ENCODE data around the gene ARFIP1.
"Not testable (repeated sequence)": the region's sequence is repeated elsewhere in the genome, so short reads cannot be mapped to it uniquely, and the experiment has no call there.

The ARFIP1 gene

DNA sequence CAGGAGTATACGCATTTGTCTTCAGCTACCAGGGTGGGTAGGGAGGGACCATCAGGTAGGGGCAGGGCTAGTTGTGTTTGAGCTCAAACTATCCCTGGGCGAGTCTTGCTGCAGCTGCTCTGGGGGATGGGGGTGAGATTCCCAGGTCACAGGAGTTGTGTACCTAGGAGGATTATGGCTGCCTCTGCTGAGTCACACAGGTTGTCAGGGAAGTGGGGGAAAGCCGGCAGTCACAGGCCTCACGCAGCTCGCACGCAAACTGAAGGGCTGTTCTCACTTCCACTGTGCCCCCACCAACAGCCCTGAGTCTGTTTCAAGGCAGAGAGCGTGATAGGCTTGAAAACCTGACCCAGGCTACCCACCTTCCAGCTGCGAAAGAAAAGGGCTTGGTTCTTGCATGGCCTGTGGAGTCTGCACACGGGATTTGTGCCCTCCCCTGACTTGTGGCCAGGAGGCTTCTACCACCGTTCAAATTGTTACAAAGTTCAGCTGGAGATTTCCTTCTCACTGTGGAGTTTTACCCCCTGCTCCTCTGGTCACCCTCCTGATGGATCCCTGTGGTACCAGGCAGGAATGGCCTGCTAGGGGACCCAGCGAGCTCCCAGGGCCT lies 63.8 kb downstream of the ARFIP1 start:
- no peak for DNase-seq (ENCODE audit: low spot score)

DNA sequence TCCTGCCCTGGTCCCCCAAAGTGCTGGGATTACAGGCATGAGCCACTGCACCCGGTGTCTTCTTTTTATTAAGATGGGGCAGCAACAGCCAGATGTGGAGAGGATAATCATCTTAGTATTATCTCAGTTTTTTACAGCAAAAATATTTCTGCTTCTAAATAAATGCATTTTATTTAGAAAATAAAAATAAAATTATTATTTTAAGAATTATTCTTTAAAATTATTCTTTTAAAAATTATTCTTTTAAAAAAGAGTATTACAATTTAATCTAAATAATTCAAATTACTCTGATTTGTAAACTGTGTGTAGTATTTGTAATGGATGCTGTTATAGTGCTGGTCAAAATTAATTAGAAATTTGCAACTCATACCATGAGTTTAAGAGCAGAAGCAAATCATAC lies 67.6 kb downstream of the ARFIP1 start:
- DNase-seq (ENCODE audit: low spot score): no peak

DNA sequence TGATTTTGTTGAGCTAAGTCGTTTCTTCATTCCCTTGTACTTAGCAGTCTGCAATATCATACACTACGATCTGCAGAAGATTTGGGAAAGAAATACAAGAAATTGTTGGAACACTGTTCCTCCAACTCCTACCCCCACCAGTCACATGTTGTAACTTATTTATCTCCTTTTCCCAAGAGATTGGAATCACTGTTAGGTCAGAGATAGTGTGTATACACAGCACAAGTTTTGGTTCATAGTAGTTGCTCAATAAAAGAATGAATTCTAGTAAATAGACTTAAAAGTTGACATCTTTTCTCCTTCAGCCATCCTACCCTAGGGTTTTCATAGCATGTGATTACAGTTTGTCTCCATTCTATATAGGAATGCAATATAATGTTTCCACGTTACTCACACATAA lies 68.8 kb downstream of the ARFIP1 start:
- no peak for DNase-seq (ENCODE audit: low spot score)

DNA sequence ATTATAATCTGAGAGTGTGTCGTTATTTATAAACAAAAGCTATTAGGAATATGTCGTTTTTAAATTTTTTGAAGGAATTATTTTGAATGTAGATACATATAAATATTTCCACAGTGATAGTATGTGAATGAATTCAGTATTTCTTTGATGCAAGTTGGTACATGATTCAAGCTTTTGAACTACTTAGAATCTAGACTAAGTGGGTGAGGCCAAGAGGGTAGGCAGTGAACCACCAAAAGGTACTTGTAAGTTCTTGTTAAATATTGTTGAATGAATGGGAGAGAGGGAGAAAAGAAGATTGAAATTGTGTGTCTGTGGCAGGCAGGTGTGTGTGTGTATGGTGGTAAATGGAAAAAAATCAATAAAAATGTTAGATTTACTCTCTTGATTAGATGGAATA lies 69.6 kb downstream of the ARFIP1 start:
- DNase-seq (ENCODE audit: low spot score): no peak

DNA sequence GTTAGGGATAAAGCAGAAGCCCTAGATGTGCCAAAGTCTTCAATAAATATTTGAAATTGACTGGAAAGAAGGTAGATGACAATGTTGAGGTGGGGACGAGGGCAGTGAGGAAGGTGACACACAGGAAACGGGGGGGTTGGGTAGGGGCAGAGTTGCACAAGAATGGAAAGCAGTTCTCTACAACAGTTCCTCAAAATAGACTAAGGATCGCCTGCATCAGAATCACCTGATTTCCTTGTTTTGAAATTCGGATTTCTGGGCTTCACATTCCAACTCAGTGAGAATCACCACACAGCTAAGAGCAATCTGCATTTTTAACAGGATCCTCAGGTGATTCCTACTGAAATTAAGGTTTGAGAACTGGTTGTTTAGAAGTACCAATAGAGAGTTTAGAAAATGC lies 70.6 kb downstream of the ARFIP1 start:
- no peak for DNase-seq (ENCODE audit: low spot score)

DNA sequence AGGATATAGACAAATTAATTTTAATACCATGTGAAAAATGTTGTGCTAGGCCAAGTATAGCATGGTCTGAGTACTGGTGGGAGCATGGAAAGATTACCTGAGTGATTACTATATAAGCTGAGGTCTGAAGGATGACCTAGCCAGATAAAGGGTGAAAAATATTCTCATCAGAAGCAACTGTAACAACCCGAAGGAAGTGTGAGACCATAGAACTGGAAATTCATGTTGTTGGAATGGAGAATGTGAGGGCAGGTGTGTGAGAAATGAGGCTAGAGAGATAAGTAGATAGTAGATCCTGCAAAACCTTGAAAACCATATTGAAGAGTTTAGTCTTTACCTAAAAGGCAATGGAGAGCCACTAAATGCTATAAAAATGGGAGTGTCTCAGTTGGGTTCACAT lies 71.5 kb downstream of the ARFIP1 start:
- DNase-seq (ENCODE audit: low spot score): no peak

DNA sequence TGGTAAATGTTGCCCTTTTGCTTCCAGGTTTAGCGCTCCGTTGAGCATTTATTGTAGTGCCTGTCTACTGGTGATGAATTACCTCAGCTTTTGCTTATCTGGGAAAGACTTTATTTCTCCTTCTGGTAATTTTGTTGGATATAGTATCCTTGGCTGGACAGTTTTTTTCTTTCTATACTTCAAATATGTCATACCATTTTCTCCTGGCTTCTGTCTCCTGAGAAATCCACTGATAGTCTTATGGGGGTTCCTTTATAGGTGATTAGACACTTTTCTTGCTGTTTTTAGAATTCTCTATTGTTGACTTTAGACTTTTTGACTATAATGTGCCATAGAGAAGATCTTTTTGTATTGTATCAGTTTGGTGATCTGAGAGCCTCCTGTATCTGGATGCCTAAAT lies 73.5 kb downstream of the ARFIP1 start:
- DNase-seq (ENCODE audit: low spot score): no peak

DNA sequence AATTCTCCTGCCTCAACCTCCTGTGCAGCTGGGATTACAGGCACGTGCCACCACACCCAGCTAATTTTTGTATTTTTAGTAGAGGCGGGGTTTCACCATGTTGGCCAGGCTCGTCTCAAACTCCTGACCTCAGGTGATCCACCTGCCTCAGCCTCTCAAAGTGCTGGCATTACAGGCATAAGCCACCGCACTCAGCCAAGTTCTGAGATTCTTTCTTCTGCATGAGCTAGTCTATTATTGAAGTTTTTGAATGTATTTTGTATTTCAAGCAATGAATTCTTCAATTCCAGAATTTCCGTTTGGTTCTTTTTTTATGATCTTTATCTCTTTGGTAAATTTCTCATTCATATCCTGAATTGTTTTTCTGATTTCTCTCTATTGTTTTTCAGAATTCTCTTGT lies 74.3 kb downstream of the ARFIP1 start:
- not testable (repeated sequence) for DNase-seq (ENCODE audit: low spot score)

DNA sequence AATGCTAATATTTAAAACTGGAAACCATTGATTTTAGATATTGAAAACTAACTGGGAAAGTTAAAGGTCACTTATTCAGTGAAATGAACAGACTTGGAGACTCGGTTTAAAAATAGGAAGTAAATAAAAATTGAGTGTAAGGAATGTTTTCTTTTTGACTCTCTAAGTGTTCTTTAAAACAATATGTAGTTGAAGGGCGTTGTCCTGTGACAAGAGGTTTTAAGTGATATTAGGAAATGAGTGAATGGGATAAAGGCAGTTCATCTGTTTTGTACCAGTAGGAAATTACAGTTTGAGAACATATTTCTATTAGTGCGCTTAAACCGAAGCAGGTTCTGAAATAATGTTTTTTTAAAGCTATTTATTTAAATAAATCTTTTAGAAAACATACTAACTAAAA lies 77.2 kb downstream of the ARFIP1 start:
- no peak for DNase-seq (ENCODE audit: low spot score)

DNA sequence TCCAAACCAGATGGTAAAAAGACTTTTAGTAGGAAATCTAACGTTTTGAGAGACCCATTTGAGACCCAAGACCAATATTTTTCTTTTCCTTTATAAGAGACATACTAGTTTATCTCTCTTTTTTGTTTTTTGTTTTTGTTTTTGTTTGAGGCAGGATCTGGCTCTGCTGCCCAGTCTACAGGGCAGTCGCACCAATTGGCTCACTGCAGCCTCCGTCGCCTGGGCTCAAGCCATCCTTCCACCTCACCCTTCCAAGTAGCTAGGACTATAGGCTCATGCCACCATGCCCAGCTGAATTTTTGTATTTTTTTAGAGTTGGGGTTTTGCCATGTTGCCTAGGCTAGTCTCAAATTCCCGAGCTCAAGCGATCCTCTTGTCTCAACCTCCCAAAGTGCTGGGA lies 79.2 kb downstream of the ARFIP1 start:
- DNase-seq (ENCODE audit: low spot score): no peak

DNA sequence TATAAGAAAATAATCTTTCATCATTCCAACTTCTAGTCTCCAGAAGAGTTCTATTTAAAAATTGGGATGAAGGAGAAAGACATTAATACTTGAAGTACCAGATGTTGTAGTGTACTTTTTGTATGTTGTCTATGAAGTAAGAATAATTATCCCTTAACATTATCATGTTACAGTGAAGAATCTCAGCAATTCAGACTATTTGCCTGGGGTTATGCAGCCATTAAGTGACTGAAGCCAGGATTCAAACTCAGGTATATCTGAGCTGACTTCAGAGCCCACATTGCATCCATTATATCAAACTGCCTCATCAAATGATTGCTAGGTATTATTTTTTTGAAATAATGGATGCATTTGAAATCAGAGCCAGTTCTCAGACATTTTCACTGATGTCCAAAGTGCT lies 80.3 kb downstream of the ARFIP1 start:
- no peak for DNase-seq (ENCODE audit: low spot score)

DNA sequence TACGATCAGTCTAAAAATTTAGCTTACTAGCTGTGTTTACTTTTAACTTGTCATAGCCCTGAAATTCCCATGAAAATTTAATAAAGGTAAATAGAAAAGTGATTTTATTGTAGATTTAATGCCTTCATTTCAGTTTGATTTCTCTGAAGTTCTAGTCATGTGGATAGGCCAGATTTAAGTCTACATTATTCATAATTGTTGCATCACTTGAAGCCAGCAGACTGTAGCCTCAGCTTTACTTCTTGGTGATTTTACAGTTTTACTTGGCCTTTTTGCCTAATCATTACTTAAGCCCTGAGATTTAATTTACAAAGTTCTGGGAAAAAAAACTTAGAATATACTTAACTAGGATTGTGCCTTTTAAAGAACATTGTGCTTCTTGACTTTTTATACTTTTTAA lies 82.9 kb downstream of the ARFIP1 start:
- no peak for DNase-seq (ENCODE audit: low spot score)

DNA sequence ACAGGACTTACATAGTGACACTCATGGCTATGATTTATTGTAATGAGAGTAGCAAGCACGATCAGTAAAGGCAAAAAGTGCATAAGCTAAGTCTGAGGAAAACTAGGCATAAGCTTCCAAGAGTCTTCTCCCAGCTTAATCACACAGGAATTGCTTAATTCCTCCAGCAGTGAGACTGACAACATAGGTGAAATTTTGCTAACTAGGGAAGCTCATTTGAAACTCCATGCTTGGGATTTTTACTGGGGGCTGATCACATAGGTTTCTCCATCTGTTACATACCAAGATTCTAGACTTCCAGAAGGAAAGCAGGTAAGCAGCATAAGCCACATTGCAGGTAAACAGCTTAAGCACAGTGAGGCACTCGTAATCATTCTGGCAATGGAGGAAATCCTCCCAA lies 84.6 kb downstream of the ARFIP1 start:
- DNase-seq (ENCODE audit: low spot score): no peak

DNA sequence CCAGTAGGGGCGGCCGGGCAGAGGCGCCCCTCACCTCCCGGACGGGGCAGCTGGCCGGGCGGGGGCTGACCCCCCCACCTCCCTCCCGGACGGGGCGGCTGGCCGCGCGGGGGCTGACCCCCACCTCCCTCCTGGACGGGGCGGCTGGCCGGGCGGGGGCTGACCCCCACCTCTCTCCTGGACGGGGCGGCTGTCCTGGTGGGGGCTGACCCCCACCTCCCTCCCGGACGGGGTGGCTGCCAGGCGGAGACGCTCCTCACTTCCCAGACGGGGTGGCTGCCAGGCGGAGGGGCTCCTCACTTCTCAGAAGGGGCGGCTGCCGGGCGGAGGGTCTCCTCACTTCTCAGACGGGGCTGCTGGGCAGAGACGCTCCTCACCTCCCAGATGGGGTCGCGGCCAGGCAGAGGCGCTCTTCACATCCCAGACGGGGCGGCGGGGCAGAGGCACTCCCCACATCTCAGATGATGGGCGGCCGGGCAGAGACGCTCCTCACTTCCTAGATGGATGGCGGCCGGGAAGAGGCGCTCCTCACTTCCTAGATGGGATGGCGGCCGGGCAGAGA lies 86.8 kb downstream of the ARFIP1 start:
- not testable (repeated sequence) for DNase-seq (ENCODE audit: low spot score)

DNA sequence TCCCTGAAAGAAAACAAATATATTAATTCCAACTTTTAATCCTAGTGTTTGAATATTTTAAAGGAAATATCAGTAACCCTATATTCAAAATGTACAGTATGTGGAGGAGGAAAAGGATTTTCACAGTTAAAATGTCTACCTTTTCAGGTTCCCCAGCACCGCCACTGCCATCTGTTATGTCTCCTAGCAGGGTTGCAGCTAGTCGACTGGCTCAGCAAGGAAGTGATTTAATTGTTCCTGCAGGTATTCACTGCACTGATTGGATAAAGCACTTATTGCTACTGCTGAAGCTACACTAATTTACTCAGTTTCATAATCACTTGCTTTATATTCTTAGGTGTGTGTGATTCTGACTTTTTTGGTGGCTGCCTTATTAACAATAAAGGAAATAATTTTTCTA lies 90.9 kb downstream of the ARFIP1 start:
- no peak for DNase-seq (ENCODE audit: low spot score)

DNA sequence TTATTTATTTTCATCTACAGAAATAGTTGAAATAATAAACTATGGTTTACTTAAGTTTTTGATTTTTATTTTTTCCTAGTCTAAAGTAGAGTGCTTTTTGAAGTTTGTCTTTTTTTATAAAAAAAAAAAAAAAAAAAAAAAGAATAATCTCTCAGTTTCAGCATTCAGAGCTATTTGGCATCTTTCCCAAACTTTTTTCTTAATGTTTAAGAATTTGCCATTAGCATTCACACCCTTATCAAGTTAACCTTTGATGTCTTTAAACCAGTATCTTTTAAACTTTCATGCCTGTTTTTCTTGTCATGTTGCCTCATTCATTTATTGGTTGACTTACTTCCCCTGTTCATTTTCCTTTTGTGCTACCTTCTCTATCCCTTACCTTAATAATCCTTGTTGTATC lies 95.5 kb downstream of the ARFIP1 start:
- no peak for DNase-seq (ENCODE audit: low spot score)

DNA sequence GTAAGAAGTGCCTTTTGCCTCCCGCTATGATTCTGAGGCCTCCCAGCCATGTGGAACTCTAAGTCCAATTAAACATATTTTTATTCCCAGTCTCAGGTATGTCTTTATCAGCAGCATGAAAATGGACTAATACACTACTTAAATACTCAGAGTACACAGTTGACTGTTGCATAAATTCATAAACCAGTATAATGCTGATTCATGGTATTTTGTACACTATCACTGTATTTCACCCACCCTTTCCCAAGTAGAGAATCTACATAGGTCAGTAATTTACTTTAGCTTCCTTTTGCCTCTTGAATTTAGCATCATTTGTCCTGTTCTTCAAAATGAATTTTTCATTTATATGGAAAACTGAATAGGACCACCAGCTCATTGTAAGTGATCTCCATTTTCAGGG lies 98.1 kb downstream of the ARFIP1 start:
- no peak for DNase-seq (ENCODE audit: low spot score)

DNA sequence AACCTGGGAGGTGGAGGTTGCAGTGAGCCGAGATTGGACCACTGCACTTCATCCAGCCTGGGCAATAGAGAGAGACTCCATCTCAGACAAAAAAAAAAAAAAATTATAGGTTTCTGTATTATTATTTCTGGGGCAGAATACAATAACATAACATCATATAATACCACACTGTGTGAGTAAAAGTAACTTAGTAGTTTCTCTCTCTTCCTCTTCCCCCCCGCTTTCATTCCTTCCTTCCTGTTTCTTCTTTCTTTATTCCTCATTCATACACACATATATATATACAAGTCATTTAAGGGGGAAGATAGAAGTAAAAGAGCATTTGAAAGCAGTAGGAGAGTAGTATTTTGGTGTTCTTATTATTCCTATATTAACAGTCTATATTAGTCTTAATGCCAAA lies 100.5 kb downstream of the ARFIP1 start:
- DNase-seq (ENCODE audit: low spot score): no peak

DNA sequence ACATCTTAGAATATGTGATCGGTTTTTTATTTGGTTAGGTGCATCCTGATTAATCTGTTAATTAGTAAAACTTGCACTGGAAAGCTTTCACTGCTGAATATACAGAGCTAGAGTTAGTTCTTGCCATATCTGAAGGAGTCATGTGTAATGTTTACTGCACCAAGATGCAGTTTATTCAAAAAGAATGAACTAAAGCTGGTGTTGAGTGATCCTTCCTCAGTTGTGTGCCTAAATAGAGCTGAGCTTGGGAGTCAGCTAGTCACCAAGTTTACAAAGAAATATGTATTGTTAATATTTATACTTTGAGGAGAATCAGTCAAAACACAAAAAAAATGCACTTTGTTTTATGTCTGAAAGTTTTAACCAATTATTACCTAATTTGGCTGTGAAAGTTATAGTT lies 102.2 kb downstream of the ARFIP1 start:
- DNase-seq (ENCODE audit: low spot score): no peak

DNA sequence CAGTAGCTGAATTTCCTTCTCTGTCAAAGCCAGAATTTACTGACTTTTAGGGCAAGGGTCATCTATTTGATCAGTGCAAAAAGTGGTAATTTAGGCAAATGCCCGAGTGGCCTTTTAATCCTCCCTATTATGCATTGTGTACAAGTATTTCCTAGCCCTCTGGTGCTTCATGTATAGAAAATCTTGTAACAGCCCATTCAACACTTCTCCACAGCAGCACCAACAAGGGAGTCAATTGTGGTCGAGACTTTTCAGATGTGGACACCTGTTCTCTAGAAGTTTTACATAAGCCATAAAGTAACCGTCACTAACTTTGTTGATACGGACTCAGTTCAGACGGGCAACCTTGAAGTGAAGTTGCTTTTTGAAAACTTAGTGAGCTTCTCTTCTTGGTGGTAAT lies 105.4 kb downstream of the ARFIP1 start:
- no peak for DNase-seq (ENCODE audit: low spot score)

DNA sequence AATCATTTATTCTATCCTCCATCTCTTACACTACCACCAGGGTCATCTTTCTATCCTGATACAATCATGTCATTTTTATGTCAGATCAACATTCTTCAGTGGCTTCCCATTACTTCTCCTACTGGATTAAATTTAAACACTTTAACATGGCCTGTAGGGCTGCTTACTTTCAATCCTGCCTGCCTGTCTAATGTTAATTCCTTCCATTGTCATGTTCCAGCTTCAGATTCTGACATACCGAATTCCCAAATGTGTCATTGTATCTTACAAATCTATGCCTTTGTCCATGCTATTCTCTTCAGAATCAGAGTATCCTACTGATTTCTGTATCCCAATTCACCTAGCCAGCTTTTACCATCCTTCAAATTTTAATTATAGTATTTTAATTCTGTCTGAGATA lies 106.4 kb downstream of the ARFIP1 start:
- DNase-seq (ENCODE audit: low spot score): no peak

DNA sequence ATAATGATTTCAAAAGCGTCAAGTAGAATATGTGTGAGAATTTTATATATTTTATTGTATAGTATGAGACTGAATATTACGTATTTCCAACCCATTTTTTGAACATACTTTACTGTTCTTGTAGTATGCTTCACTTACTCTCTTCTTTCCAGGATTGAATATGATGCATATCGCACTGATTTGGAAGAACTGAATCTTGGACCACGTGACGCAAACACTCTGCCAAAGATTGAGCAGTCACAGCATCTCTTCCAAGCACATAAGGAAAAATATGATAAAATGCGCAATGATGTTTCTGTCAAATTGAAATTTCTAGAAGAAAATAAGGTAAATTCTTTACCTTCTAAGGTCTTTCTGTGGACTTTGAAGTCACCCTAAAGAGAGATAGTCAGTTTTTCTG lies 108.2 kb downstream of the ARFIP1 start:
- DNase-seq (ENCODE audit: low spot score): no peak

DNA sequence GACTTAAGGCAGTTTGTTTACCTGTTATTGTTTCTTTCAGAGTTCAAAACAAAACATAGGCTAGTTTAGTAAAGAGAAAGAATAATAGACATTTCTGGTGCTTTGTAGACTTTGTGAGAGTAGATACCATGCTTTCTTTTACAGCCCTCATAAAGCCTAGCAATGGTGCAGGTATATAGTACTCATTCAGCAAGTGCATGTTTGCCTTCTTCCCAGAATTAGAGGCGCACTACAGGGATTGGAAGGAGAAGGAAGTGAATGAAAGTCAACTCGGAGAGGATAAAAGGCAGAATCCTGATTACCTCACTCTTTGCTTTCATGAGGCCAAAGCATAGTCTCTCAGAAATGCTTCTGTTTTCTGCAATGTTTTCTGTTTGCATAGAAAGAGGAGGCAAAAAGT lies 113.2 kb downstream of the ARFIP1 start:
- no peak for DNase-seq (ENCODE audit: low spot score)

DNA sequence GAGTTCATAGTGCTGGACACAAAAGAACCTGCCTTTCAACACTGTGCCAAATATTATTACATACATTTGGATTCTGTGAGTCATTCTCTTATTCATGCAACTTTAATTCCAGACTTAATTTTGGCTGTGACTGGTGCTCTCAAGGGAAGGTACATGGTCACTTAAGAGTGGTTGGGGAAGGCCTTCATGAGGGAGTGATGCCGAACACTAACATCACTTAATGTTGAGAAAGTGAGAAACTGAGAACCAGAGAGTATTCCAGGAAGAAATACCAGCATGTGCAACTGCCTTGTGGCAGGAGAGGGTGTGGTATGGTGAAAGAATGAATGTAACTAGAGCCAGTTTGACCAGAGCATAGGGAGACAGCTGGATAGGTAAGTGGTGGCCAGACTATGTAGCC lies 114.9 kb downstream of the ARFIP1 start:
- DNase-seq (ENCODE audit: low spot score): no peak

DNA sequence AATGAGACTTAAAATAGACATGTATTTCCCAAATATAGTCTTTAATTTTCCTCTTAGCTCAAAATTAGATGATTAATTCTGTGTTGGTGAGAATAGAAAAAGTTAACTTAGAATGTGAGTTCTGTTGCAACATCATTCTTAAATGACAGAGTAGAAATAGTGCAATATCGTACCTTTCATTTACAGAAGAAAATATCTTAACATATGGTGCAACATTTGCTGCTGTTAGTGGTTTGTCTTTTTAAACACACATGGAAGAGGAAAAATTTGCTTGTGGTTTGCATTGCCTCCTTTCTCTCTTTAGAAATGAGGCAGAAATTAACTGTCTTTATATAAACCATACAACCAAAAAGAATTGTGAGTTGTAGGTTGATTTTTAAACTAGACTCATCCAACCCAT lies 117.1 kb downstream of the ARFIP1 start:
- DNase-seq (ENCODE audit: low spot score): no peak

Measured in globus pallidus (tissue), 1 donor.